ENCODE data around the gene CDH4. TPM values are rescaled to one million over a fixed set of nuclear protein-coding genes. Genes with fewer than 3 reads are reported as not detected.

The CDH4 gene
- total and polyA plus RNA-seq, 2 of the 8 experiments (the other 6 are each of a cell fraction or from before 2014, with no cell fraction given), result 4.3 to 7.9 TPM

GRCh38 chr20:61881861-61882260, 629.8 kb downstream of the CDH4 start (continued):
- TF ChIP-seq CHD7 (IDR thresholded peaks at IDR 0.05; ENCODE audit: insufficient replicate concordance, low read length) (no peak), BACH1 (IDR thresholded peaks at IDR 0.05; ENCODE audit: low read length) (no peak), CHD2 (IDR thresholded peaks at IDR 0.05; ENCODE audit: low read length) (no peak), TCF12 (IDR thresholded peaks at IDR 0.05; ENCODE audit: low read depth, low read length) (no peak), ATF2 (IDR thresholded peaks at IDR 0.05; ENCODE audit: low read length) (no peak), RNF2 (IDR thresholded peaks at IDR 0.05; ENCODE audit: borderline replicate concordance, low read depth, low read length, missing control alignments, poor library complexity, severe bottlenecking) (no peak), SUZ12 (IDR thresholded peaks at IDR 0.05; ENCODE audit: low read length) (no peak)

Data from H1 (cell line).